GF-D8 (cell line): Measurements from ENCODE around the gene THADA.

Experiments used
- DNase-seq: peaks from one replicate; lab custom pipeline; 2025; lab: John Stamatoyannopoulos, UW

Gene THADA

GRCh38 chr2:43384143-43384542 is 211.7 kb downstream of the THADA start:
- DNase-seq = no peak

GRCh38 chr2:43383533-43383932 is 212.3 kb downstream of the THADA start:
- DNase-seq = no peak

GRCh38 chr2:43379494-43379893 is 216.3 kb downstream of the THADA start:
- no peak for DNase-seq

GRCh38 chr2:43377327-43377726 is 218.5 kb downstream of the THADA start:
- no peak for DNase-seq

GRCh38 chr2:43376523-43377198 is 219.2 kb downstream of the THADA start:
- DNase-seq = no peak

GRCh38 chr2:43375746-43376522 is 219.9 kb downstream of the THADA start:
- no peak for DNase-seq

- DNase-seq = no peak
These were observed 223.3 kb downstream of the THADA start for GRCh38 chr2:43372416-43373081.

GRCh38 chr2:43370705-43371104 is 225.1 kb downstream of the THADA start:
- DNase-seq = no peak

- DNase-seq = no peak
These were observed 225.7 kb downstream of the THADA start for GRCh38 chr2:43370146-43370545.

GRCh38 chr2:43368483-43369385 is 227.1 kb downstream of the THADA start:
- no peak for DNase-seq

GRCh38 chr2:43367012-43367782 is 228.6 kb downstream of the THADA start:
- no peak for DNase-seq

GRCh38 chr2:43363120-43363519 is 232.7 kb downstream of the THADA start:
- DNase-seq = no peak

- no peak for DNase-seq
These were observed 234.6 kb downstream of the THADA start for GRCh38 chr2:43361286-43361685.

GRCh38 chr2:43360137-43360536 is 235.7 kb downstream of the THADA start:
- DNase-seq = no peak

GRCh38 chr2:43358410-43359201 is 237.2 kb downstream of the THADA start:
- no peak for DNase-seq

- no peak for DNase-seq
These were observed 239.1 kb downstream of the THADA start for GRCh38 chr2:43356774-43357173.

GRCh38 chr2:43355399-43355798 is 240.4 kb downstream of the THADA start:
- no peak for DNase-seq

GRCh38 chr2:43349904-43350303 is 245.9 kb downstream of the THADA start:
- no peak for DNase-seq

GRCh38 chr2:43348908-43349661 is 246.8 kb downstream of the THADA start:
- no peak for DNase-seq

- no peak for DNase-seq
These were observed 248.1 kb downstream of the THADA start for GRCh38 chr2:43347746-43348145.
